HL-60 (cell line): Measurements from ENCODE around the gene ALDH1L2.
A peak's percentile ranks its signal among the peaks of the same experiment; 100 is the strongest.

ENCODE experiments used
- DNase-seq, 2 experiments: peaks; one replicate each; pipeline ENCODE4 v3.0.0-alpha.2; 2010 to 2020; ENCODE audit warnings: low read depth in 1 of 2, low spot score in 1 of 2
- H3K27ac ChIP-seq: fragments of 250-450 bp; sonication (Bioruptor Pico); replicated peaks from 2 replicates; pipeline ENCODE4 v1.5.1; 2020; ENCODE audit warnings: mild to moderate bottlenecking, moderate library complexity
- H3K27me3 ChIP-seq: fragments of 250-450 bp; sonication (Bioruptor Pico); 2 replicates; pipeline ENCODE4 v1.5.1; 2021; ENCODE audit warnings: mild to moderate bottlenecking, moderate library complexity; ENCODE audit not compliant: insufficient read depth, poor library complexity, severe bottlenecking
- H3K4me3 ChIP-seq: replicated peaks from 2 replicates; pipeline ENCODE4 v1.5.1; 2011; ENCODE audit warnings: mild to moderate bottlenecking, control low read depth, low read length; ENCODE audit not compliant: insufficient read depth
- CTCF ChIP-seq: IDR thresholded peaks from one replicate; pipeline ENCODE4 v1.5.1; 2011; ENCODE audit warnings: low read length, control low read depth, inconsistent platforms; ENCODE audit not compliant: insufficient read depth
- GABPA ChIP-seq: IDR thresholded peaks from 2 replicates; pipeline ENCODE4 v1.6.1; 2012; ENCODE audit warnings: low read depth
- POLR2AphosphoS5 ChIP-seq: IDR thresholded peaks from 2 replicates; pipeline ENCODE4 v1.6.1; 2012; ENCODE audit warnings: low read depth
- REST ChIP-seq: IDR thresholded peaks from 2 replicates; pipeline ENCODE4 v1.6.1; 2012; ENCODE audit warnings: low read depth; ENCODE audit not compliant: insufficient replicate concordance
- SPI1 ChIP-seq: IDR thresholded peaks from 2 replicates; pipeline ENCODE4 v1.6.1; 2012; ENCODE audit warnings: low read depth, mild to moderate bottlenecking, borderline replicate concordance

The ALDH1L2 gene

GRCh38 chr12:105057174-105057573, 27.1 kb downstream of the ALDH1L2 start:
- TF ChIP-seq CTCF (no peak), SPI1 (no peak), REST (no peak), POLR2AphosphoS5 (no peak), GABPA (no peak)
- DNase-seq, result peak; percentile 9 to 52
- Histone ChIP-seq H3K27me3 (no peaks in the 10 kb centered on the region), H3K4me3 (no peak overlapping the region), H3K27ac (no peak overlapping the region)

- no peak overlapping the region for H3K4me3 ChIP-seq
- no peaks in the 10 kb centered on the region for H3K27me3 ChIP-seq
- peak; percentile 79 to 83 for DNase-seq
- no peak overlapping the region for H3K27ac ChIP-seq
- TF ChIP-seq CTCF, result peak; percentile 95
- no peak; the same call in 1 of the 2 replicates for TF ChIP-seq SPI1
- no peak for TF ChIP-seq REST
- no peak for TF ChIP-seq GABPA
These were observed 31.1 kb downstream of the ALDH1L2 start for GRCh38 chr12:105053116-105053572.

GRCh38 chr12:105051981-105052380, 32.3 kb downstream of the ALDH1L2 start:
- TF ChIP-seq GABPA (no peak), CTCF (no peak), POLR2AphosphoS5 (no peak), SPI1 (no peak), REST (no peak)
- H3K27ac ChIP-seq, result no peak overlapping the region
- no peak overlapping the region for H3K4me3 ChIP-seq
- no peak for DNase-seq
- H3K27me3 ChIP-seq, result no peaks in the 10 kb centered on the region
